Lower leg skin (tissue), 4 donors: ENCODE results near the gene MDFIC. TPM values are rescaled to one million over a fixed set of nuclear protein-coding genes. Genes with fewer than 3 reads are reported as not detected.

Source experiments
- DNase-seq, 2 donors: peaks; one replicate each; pipeline ENCODE4 v3.0.0-alpha.2; 2019; ENCODE audit warnings: low spot score in 2 of 2
- H3K4me3 ChIP-seq: fragments of 200-600 bp; sonication (generic); 2 replicates; pipeline ENCODE4 v1.5.1; 2017; ENCODE audit warnings: mild to moderate bottlenecking, low read depth; ENCODE audit not compliant: poor library complexity, severe bottlenecking
- CTCF ChIP-seq, 3 donors: fragments of 450-650 bp; IDR thresholded peaks; one replicate each; pipeline ENCODE4 v1.5.1; 2016; ENCODE audit warnings: antibody characterized with exemption in 3 of 3, mild to moderate bottlenecking in 3 of 3, moderate library complexity in 2 of 3
- POLR2A ChIP-seq, 2 donors: fragments of 450-650 bp; IDR thresholded peaks; one replicate each; pipeline ENCODE4 v1.6.1; 2016 to 2017; ENCODE audit warnings: antibody characterized with exemption in 2 of 2, mild to moderate bottlenecking in 1 of 2, moderate library complexity in 1 of 2
- WGBS, 2 donors: methylation state at CpG; one replicate each; pipeline ENCODE4 v1.1.5; 2018; 5-methylcytosine and 5-hydroxymethylcytosine counted together
- intact Hi-C: fragments of 100-400 bp; cut with DNase I; formaldehyde crosslinking; loops from one replicate; pipeline ENCODE4 v1.15.0; 2023; ENCODE audit warnings: low total_unique reads
- total RNA-seq, 4 donors: library from RNA; depleted of rRNA; stranded (reverse); fragments of >200 nt; gene quantifications; one replicate each; pipeline ENCODE4 v1.1.0, GENCODE V29; 2016

Gene MDFIC
- total RNA-seq, 4 donors from 2014 or later, result 27.0 to 58.5 (median 38.9) TPM

- TF ChIP-seq CTCF (IDR thresholded peaks at IDR 0.05), result no peak
- TF ChIP-seq POLR2A (IDR thresholded peaks at IDR 0.05), result no peak
- intact Hi-C loops, result no loop called here
- no peak overlapping the region for H3K4me3 ChIP-seq
- no peak for DNase-seq
- 86 to 95% methylated on average over 3 of the region's 3 CpGs for WGBS, 2 donors
Observed at GRCh38 chr7:114970308-114970707, 48.4 kb downstream of the MDFIC start.

- 100% methylated on average over 1 of the region's 1 CpG for WGBS, 2 donors
- no peak for DNase-seq
- H3K4me3 ChIP-seq, result no peak overlapping the region
- intact Hi-C loops, result no loop called here
- TF ChIP-seq CTCF (IDR thresholded peaks at IDR 0.05) (no peak), POLR2A (IDR thresholded peaks at IDR 0.05) (no peak)
Observed at GRCh38 chr7:114970732-114971131, 48.8 kb downstream of the MDFIC start.

- WGBS, 2 donors, result 95 to 98% methylated on average over 3 of the region's 3 CpGs
- no peak for TF ChIP-seq POLR2A (IDR thresholded peaks at IDR 0.05)
- TF ChIP-seq CTCF (IDR thresholded peaks at IDR 0.05), result no peak
- intact Hi-C loops, result no loop called here
- H3K4me3 ChIP-seq, result no peak overlapping the region
- no peak for DNase-seq
Observed at GRCh38 chr7:114972567-114972966, 50.7 kb downstream of the MDFIC start.

- intact Hi-C loops, result no loop called here
- no peak for DNase-seq
- no peak for TF ChIP-seq CTCF (IDR thresholded peaks at IDR 0.05)
- TF ChIP-seq POLR2A (IDR thresholded peaks at IDR 0.05), result no peak
- no peak overlapping the region for H3K4me3 ChIP-seq
- WGBS, 2 donors, result 70 to 74% methylated on average over 3 of the region's 3 CpGs
Observed at GRCh38 chr7:114973147-114973546, 51.3 kb downstream of the MDFIC start.

DNA sequence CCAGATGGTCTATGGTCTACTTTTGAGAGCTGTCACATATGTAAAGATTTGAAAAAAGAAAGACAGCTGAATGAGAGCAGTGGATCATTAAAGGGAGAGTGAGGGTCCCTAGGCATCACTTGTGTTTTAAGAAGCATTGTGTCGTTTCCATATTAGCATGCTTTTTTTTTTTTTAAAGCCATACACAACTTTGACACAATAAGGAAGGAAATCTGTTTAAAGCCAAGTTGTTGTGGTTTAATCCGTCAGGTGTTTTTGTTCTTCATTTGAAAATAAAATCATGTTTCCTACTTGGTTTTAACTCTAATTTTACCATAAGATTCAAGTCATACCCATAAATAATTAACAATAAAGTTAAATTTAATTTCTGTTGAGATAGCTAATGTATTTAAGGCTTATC is 53.5 kb downstream of the MDFIC start:
- 67 to 68% methylated on average over 2 of the region's 2 CpGs for WGBS, 2 donors
- DNase-seq, result no peak
- intact Hi-C loops, result no loop called here
- TF ChIP-seq POLR2A (IDR thresholded peaks at IDR 0.05), result no peak
- no peak overlapping the region for H3K4me3 ChIP-seq

- H3K4me3 ChIP-seq, result no peak overlapping the region
- no peak for DNase-seq
- intact Hi-C loops, result no loop called here
- WGBS, 2 donors, result 84% methylated on average over 4 of the region's 4 CpGs
- no peak for TF ChIP-seq CTCF (IDR thresholded peaks at IDR 0.05)
Observed at GRCh38 chr7:114976666-114977065, 54.8 kb downstream of the MDFIC start.
